H1 (cell line): ENCODE results near the gene ZNF45. TPM values are rescaled to one million over a fixed set of nuclear protein-coding genes. Genes with fewer than 3 reads are reported as not detected.

Experiments used
- EGR1 ChIP-seq: IDR thresholded peaks from 2 replicates; pipeline ENCODE4 v1.6.1; 2011; ENCODE audit warnings: low read depth, low read length, borderline replicate concordance
- EZH2 ChIP-seq: fragments of 200-600 bp; sonication (generic); IDR thresholded peaks from 2 replicates; pipeline ENCODE4 v1.7.1; 2012; ENCODE audit warnings: low read depth, mild to moderate bottlenecking, moderate library complexity, low read length, inconsistent platforms; ENCODE audit not compliant: severe bottlenecking
- RBBP5 ChIP-seq: IDR thresholded peaks from 2 replicates; pipeline ENCODE4 v1.7.1; 2012; ENCODE audit warnings: low read depth, mild to moderate bottlenecking, inconsistent platforms, low read length, moderate library complexity, borderline replicate concordance
- SUZ12 ChIP-seq: fragments of 200-600 bp; sonication (generic); IDR thresholded peaks from 2 replicates; pipeline ENCODE4 v1.6.1; 2012; ENCODE audit warnings: mild to moderate bottlenecking, inconsistent platforms, low read length, moderate library complexity, mixed read lengths
- polyA plus RNA-seq, 7 experiments: library from polyadenylated mRNA; depleted of rRNA in 3 of 7; stranded (reverse) in 5 of 7; unstranded in 2 of 7; fragments of >200 nt in 5 of 7; fragments of 200-250 nt in 2 of 7; gene quantifications; 1 replicate in 5 of 7; 2 replicates in 1 of 7; 4 replicates in 1 of 7; pipeline versions ENCODE4 v1.2.1 to v1.2.3, GENCODE V29; 2011 to 2013; ENCODE audit warnings: missing spikeins in 2 of 7, mixed read lengths in 2 of 7
- total RNA-seq: library from RNA; stranded (reverse); fragmentation: NEBNext Ultra II Directional; extraction: Animal tissue kit (Norgen Biotek cat#: 25700); gene quantifications from 2 replicates; pipeline ENCODE4 v1.2.1, GENCODE V29; 2021

ZNF45 gene
- total and polyA plus RNA-seq, 2 of the 8 experiments (the other 6 are each of a cell fraction or from before 2014, with no cell fraction given) = 4.6 to 16.2 TPM

- TF ChIP-seq SUZ12 = no peak
- TF ChIP-seq RBBP5 = no peak
- no peak for TF ChIP-seq EZH2
- no peak for TF ChIP-seq EGR1
Measured at GRCh38 chr19:43905897-43906296, 29.2 kb downstream of the ZNF45 start (continued).
